GM19240 (cell line): ENCODE data around the gene PYDC1.
"Not testable (repeated sequence)": the region's sequence is repeated elsewhere in the genome, so short reads cannot be mapped to it uniquely, and the experiment has no call there.

ENCODE experiments used
- DNase-seq: peaks from one replicate; pipeline ENCODE4 v3.0.0; 2011; ENCODE audit warnings: low spot score; ENCODE audit not compliant: insufficient read length

Gene PYDC1

GRCh38 chr16:31179747-31180459 lies 37.0 kb downstream of the PYDC1 start, which contains the start of gene FUS:
Gene FUS, plus strand, starts transcription at chr16:31180139. Its CDS starts 76 bp downstream, at chr16:31180215.
- peak; percentile 81 for DNase-seq

DNA sequence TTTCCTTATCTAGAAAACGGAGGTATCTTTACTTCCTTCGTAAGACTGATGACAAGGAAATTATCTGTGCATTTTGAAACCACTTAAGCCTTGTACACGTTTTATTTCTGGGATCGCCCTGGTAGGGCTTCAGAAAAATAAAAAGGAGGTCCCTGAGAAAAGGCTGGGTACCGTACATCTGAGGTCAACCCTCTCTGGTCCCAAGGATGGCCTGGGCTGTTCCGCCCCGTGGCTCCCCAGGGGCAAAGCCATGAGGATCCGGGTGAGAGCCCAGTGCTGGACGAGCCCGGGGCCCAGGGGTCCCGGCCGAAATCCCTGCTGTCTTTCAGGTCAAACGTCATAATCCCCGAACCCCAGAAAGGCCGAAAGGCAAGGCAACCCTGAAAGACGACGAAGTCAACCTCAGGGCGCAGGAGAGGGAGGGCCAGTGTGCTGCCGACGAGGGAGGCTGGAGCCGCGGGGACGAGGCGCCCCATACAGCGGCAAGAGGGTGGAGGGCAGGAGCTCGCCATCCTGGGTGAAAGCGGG lies 37.7 kb downstream of the PYDC1 start:
- no peak for DNase-seq

GRCh38 chr16:31177136-31177535 lies 39.8 kb downstream of the PYDC1 start:
- no peak for DNase-seq

GRCh38 chr16:31170048-31170447 lies 46.9 kb downstream of the PYDC1 start:
- not testable (repeated sequence) for DNase-seq

DNA sequence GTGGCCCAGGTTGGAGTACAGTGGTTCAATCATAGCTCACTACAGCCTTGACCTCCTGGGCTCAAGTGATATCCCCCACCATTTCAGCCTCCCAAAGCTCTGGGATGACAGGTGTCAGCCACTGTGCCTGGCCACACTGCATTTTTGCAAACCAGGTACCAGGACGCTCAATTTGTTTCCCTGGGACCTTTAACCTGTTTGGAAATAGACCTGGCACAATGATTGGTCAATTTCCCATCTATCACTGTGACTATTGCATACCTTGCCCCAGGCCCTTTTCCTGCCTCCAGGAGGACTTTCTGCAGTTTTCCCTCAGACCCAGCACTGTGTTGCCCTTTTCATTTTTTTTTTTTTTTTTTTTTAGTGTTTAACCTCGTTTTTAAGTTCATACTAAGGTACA lies 48.1 kb downstream of the PYDC1 start:
- no peak for DNase-seq

GRCh38 chr16:31167315-31167714 lies 49.6 kb downstream of the PYDC1 start:
- no peak for DNase-seq
